SK-N-SH treated with all-trans-retinoic acid at 6 μM for 48 hours (cell line): Measurements from ENCODE around the gene ANKRD62.
"Not testable (repeated sequence)": the region's sequence is repeated elsewhere in the genome, so short reads cannot be mapped to it uniquely, and the experiment has no call there.

Experiments used
- ATAC-seq: fragments of 200-7000 bp; cut with Tn5 transposase; 3 replicates; pipeline ENCODE4 v1.9.1; 2020; ENCODE audit warnings: mild to moderate bottlenecking, moderate library complexity
- ARNTL ChIP-seq: fragments of 450-650 bp; formaldehyde crosslinking; IDR thresholded peaks from 2 replicates; pipeline ENCODE4 v1.5.0; 2020; ENCODE audit warnings: low read depth, mild to moderate bottlenecking, moderate library complexity, borderline replicate concordance
- CSDC2 ChIP-seq: fragments of 250-450 bp; sonication (Bioruptor Pico); IDR thresholded peaks from 2 replicates; pipeline ENCODE4 v1.5.0; 2020; ENCODE audit warnings: mild to moderate bottlenecking, moderate library complexity
- ESRRG ChIP-seq: fragments of 250-450 bp; sonication (Bioruptor Pico); IDR thresholded peaks from 2 replicates; pipeline ENCODE4 v1.6.1; 2021; ENCODE audit warnings: mild to moderate bottlenecking
- GLIS3 ChIP-seq: fragments of 250-450 bp; sonication (Bioruptor Pico); IDR thresholded peaks from 2 replicates; pipeline ENCODE4 v1.5.0; 2020; ENCODE audit warnings: mild to moderate bottlenecking, moderate library complexity
- ISL1 ChIP-seq: fragments of 250-450 bp; sonication (Bioruptor Pico); IDR thresholded peaks from 2 replicates; pipeline ENCODE4 v2.1.2; 2022; ENCODE audit warnings: mild to moderate bottlenecking, moderate library complexity
- PPARA ChIP-seq: fragments of 250-450 bp; sonication (Bioruptor Pico); IDR thresholded peaks from 2 replicates; pipeline ENCODE4 v1.5.0; 2020; ENCODE audit warnings: mild to moderate bottlenecking, borderline replicate concordance
- RARB ChIP-seq: fragments of 250-450 bp; sonication (Bioruptor Pico); IDR thresholded peaks from 2 replicates; pipeline ENCODE4 v1.8.0; 2021; ENCODE audit warnings: mild to moderate bottlenecking, moderate library complexity
- SNAI2 ChIP-seq: fragments of 250-450 bp; sonication (Bioruptor Pico); IDR thresholded peaks from 2 replicates; pipeline ENCODE4 v1.5.0; 2020; ENCODE audit warnings: mild to moderate bottlenecking, moderate library complexity
- TCF4 ChIP-seq: fragments of 250-450 bp; sonication (Bioruptor Pico); IDR thresholded peaks from 2 replicates; pipeline ENCODE4 v1.8.0; 2021; ENCODE audit warnings: mild to moderate bottlenecking, moderate library complexity, borderline replicate concordance
- TOX ChIP-seq: fragments of 250-450 bp; sonication (Bioruptor Pico); IDR thresholded peaks from 2 replicates; pipeline ENCODE4 v1.8.0; 2021; ENCODE audit warnings: mild to moderate bottlenecking, moderate library complexity, borderline replicate concordance
- ZC3H10 ChIP-seq: fragments of 250-450 bp; sonication (Bioruptor Pico); IDR thresholded peaks from 2 replicates; pipeline ENCODE4 v1.5.1; 2021; ENCODE audit warnings: mild to moderate bottlenecking, moderate library complexity
- ZFP3 ChIP-seq: fragments of 250-450 bp; sonication (Bioruptor Pico); IDR thresholded peaks from 2 replicates; pipeline ENCODE4 v1.5.0; 2020; ENCODE audit warnings: mild to moderate bottlenecking, moderate library complexity
- ZFP30 ChIP-seq: fragments of 450-650 bp; formaldehyde crosslinking; IDR thresholded peaks from 2 replicates; pipeline ENCODE4 v1.5.0; 2022; ENCODE audit warnings: mild to moderate bottlenecking, moderate library complexity
- ZNF565 ChIP-seq: fragments of 450-650 bp; formaldehyde crosslinking; conservative IDR thresholded peaks from 2 replicates; pipeline ENCODE4 v1.5.0; 2020; ENCODE audit warnings: low read depth, mild to moderate bottlenecking, moderate library complexity
- ZNF70 ChIP-seq: fragments of 450-650 bp; formaldehyde crosslinking; IDR thresholded peaks from 2 replicates; pipeline ENCODE4 v1.5.0; 2020; ENCODE audit warnings: mild to moderate bottlenecking, moderate library complexity
- ZNF8 ChIP-seq: fragments of 450-650 bp; formaldehyde crosslinking; IDR thresholded peaks from 2 replicates; pipeline ENCODE4 v1.5.0; 2020; ENCODE audit warnings: mild to moderate bottlenecking, moderate library complexity
- TF ChIP-seq, protein P1 (sequence below): fragments of 250-450 bp; sonication (Bioruptor Pico); IDR thresholded peaks from 2 replicates; pipeline ENCODE4 v1.8.0; 2021; ENCODE audit warnings: low read depth, mild to moderate bottlenecking, moderate library complexity, borderline replicate concordance
- TF ChIP-seq, protein P2 (sequence below): fragments of 250-450 bp; sonication (Bioruptor Pico); IDR thresholded peaks from 2 replicates; pipeline ENCODE4 v1.8.0; 2020; ENCODE audit warnings: mild to moderate bottlenecking, moderate library complexity, borderline replicate concordance
- TF ChIP-seq, protein P3 (sequence below): fragments of 250-450 bp; sonication (Bioruptor Pico); IDR thresholded peaks from 2 replicates; pipeline ENCODE4 v1.5.1; 2020; ENCODE audit warnings: low read depth, mild to moderate bottlenecking, moderate library complexity
- TF ChIP-seq, protein P4 (sequence below): fragments of 250-450 bp; sonication (Bioruptor Pico); IDR thresholded peaks from 2 replicates; pipeline ENCODE4 v1.5.0; 2020; ENCODE audit warnings: mild to moderate bottlenecking, moderate library complexity
- TF ChIP-seq, protein P5 (sequence below): fragments of 250-450 bp; sonication (Bioruptor Pico); IDR thresholded peaks from 2 replicates; pipeline ENCODE4 v1.5.1; 2021; ENCODE audit warnings: mild to moderate bottlenecking, moderate library complexity

The ANKRD62 gene

DNA sequence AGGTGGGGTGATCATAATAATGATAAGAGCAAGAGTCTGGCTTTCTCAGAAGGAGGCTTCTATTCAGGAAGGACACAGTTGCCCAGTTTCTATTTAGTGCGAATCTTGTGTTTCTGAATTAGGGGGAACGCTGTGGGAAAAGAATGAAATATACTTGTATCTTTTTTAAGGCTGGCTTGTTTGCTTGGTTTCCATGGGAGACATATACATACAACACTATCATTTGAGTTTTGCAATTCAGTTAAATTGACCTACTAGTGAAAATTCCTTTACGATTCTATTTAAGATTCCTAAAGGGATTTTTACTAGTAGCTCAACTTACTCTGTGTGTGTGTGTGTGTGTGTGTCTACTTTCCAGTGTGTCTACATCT lies 24.7 kb upstream of the ANKRD62 start:
- TF ChIP-seq, protein P1, sequence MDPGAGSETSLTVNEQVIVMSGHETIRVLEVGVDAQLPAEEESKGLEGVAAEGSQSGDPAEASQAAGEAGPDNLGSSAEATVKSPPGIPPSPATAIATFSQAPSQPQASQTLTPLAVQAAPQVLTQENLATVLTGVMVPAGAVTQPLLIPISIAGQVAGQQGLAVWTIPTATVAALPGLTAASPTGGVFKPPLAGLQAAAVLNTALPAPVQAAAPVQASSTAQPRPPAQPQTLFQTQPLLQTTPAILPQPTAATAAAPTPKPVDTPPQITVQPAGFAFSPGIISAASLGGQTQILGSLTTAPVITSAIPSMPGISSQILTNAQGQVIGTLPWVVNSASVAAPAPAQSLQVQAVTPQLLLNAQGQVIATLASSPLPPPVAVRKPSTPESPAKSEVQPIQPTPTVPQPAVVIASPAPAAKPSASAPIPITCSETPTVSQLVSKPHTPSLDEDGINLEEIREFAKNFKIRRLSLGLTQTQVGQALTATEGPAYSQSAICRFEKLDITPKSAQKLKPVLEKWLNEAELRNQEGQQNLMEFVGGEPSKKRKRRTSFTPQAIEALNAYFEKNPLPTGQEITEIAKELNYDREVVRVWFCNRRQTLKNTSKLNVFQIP (CRISPR knock-in tag): no peak
- no peak for TF ChIP-seq ISL1
- TF ChIP-seq, protein P2, sequence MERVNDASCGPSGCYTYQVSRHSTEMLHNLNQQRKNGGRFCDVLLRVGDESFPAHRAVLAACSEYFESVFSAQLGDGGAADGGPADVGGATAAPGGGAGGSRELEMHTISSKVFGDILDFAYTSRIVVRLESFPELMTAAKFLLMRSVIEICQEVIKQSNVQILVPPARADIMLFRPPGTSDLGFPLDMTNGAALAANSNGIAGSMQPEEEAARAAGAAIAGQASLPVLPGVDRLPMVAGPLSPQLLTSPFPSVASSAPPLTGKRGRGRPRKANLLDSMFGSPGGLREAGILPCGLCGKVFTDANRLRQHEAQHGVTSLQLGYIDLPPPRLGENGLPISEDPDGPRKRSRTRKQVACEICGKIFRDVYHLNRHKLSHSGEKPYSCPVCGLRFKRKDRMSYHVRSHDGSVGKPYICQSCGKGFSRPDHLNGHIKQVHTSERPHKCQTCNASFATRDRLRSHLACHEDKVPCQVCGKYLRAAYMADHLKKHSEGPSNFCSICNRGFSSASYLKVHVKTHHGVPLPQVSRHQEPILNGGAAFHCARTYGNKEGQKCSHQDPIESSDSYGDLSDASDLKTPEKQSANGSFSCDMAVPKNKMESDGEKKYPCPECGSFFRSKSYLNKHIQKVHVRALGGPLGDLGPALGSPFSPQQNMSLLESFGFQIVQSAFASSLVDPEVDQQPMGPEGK (CRISPR knock-in tag): no peak
- TF ChIP-seq PPARA (CRISPR knock-in tag): no peak
- TF ChIP-seq, protein P3, sequence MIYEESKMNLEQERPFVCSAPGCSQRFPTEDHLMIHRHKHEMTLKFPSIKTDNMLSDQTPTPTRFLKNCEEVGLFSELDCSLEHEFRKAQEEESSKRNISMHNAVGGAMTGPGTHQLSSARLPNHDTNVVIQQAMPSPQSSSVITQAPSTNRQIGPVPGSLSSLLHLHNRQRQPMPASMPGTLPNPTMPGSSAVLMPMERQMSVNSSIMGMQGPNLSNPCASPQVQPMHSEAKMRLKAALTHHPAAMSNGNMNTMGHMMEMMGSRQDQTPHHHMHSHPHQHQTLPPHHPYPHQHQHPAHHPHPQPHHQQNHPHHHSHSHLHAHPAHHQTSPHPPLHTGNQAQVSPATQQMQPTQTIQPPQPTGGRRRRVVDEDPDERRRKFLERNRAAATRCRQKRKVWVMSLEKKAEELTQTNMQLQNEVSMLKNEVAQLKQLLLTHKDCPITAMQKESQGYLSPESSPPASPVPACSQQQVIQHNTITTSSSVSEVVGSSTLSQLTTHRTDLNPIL: no peak
- TF ChIP-seq ESRRG (CRISPR knock-in tag): no peak
- TF ChIP-seq, protein P4, sequence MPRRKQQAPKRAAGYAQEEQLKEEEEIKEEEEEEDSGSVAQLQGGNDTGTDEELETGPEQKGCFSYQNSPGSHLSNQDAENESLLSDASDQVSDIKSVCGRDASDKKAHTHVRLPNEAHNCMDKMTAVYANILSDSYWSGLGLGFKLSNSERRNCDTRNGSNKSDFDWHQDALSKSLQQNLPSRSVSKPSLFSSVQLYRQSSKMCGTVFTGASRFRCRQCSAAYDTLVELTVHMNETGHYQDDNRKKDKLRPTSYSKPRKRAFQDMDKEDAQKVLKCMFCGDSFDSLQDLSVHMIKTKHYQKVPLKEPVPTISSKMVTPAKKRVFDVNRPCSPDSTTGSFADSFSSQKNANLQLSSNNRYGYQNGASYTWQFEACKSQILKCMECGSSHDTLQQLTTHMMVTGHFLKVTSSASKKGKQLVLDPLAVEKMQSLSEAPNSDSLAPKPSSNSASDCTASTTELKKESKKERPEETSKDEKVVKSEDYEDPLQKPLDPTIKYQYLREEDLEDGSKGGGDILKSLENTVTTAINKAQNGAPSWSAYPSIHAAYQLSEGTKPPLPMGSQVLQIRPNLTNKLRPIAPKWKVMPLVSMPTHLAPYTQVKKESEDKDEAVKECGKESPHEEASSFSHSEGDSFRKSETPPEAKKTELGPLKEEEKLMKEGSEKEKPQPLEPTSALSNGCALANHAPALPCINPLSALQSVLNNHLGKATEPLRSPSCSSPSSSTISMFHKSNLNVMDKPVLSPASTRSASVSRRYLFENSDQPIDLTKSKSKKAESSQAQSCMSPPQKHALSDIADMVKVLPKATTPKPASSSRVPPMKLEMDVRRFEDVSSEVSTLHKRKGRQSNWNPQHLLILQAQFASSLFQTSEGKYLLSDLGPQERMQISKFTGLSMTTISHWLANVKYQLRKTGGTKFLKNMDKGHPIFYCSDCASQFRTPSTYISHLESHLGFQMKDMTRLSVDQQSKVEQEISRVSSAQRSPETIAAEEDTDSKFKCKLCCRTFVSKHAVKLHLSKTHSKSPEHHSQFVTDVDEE (CRISPR knock-in tag): no peak
- TF ChIP-seq GLIS3: no peak
- ATAC-seq: no peak

DNA sequence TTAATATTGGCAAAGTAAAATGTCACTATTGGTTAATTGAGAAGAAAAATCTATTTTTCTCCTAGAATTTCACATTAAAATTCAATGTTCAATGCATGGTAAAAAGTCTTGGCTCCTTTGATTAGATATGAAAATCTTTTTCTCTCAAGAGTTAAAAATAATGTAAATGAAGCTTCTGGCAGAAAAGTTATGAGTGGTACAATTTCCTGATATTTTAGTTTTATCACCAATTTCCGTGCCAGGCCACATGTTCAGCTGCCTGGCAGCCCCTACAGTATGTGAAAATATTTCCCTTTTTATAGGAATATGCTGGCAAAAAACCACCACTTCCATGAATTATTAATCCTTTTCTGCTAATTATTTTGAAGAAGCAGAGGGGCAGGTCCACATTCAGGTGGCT lies 22.6 kb upstream of the ANKRD62 start:
- ATAC-seq: not testable (repeated sequence)

DNA sequence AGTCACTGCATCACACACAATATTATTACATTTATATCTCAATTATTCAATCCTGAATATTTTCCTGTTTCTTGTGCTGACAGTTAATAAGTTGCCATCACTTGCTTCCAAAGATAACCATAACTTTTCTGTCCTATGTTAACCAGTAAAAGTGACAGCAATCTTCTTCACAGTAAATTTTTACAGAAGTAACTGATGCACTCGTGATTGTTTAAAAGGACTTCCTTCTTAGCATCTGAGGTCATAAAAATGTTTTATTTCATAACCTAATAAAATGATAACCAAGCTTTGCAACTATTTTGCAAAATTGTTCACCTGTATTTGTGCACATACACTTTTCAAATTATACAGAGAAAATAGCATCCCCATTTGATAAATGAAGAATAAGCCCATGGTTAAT lies 20.6 kb upstream of the ANKRD62 start:
- TF ChIP-seq ARNTL (no peak), TCF4 (no peak), ZFP30 (CRISPR knock-in tag) (no peak), ZNF565 (no peak), ESRRG (CRISPR knock-in tag) (no peak), PPARA (CRISPR knock-in tag) (no peak), ZNF70 (CRISPR knock-in tag) (no peak), SNAI2 (CRISPR knock-in tag) (no peak), RARB (CRISPR knock-in tag) (no peak), ZNF8 (CRISPR knock-in tag) (no peak), ZC3H10 (CRISPR knock-in tag) (no peak), TOX (CRISPR knock-in tag) (no peak), ZFP3 (CRISPR knock-in tag) (no peak), GLIS3 (no peak), CSDC2 (CRISPR knock-in tag) (no peak)
- TF ChIP-seq, protein P1 (CRISPR knock-in tag): no peak
- TF ChIP-seq, protein P2 (CRISPR knock-in tag): no peak
- TF ChIP-seq, protein P5, sequence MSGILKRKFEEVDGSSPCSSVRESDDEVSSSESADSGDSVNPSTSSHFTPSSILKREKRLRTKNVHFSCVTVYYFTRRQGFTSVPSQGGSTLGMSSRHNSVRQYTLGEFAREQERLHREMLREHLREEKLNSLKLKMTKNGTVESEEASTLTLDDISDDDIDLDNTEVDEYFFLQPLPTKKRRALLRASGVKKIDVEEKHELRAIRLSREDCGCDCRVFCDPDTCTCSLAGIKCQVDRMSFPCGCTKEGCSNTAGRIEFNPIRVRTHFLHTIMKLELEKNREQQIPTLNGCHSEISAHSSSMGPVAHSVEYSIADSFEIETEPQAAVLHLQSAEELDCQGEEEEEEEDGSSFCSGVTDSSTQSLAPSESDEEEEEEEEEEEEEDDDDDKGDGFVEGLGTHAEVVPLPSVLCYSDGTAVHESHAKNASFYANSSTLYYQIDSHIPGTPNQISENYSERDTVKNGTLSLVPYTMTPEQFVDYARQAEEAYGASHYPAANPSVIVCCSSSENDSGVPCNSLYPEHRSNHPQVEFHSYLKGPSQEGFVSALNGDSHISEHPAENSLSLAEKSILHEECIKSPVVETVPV (CRISPR knock-in tag): no peak
- TF ChIP-seq, protein P3: no peak
- ATAC-seq: no peak
